ENCODE measurements around the gene SNTG2.

DNA sequence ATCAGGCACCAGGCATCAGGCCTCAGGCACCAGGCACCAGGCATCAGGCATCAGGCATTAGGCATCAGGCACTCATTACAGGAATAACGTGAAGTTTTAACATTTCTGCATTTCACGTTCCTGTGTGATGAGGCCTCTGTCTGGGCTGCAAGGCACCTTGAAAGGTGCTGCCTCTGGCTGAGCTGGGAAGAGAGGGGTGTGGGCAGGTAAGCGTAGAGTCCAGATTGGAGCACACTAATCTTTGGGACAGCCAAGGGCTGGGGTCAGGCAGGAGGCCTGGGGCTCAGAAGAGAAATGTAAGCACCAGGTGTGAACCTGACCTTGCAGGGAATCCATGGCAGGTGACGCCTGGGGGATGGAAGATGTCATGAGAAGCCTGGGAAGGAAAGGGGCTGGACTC is 25.3 kb upstream of the SNTG2 start:
- TF ChIP-seq, protein P1, sequence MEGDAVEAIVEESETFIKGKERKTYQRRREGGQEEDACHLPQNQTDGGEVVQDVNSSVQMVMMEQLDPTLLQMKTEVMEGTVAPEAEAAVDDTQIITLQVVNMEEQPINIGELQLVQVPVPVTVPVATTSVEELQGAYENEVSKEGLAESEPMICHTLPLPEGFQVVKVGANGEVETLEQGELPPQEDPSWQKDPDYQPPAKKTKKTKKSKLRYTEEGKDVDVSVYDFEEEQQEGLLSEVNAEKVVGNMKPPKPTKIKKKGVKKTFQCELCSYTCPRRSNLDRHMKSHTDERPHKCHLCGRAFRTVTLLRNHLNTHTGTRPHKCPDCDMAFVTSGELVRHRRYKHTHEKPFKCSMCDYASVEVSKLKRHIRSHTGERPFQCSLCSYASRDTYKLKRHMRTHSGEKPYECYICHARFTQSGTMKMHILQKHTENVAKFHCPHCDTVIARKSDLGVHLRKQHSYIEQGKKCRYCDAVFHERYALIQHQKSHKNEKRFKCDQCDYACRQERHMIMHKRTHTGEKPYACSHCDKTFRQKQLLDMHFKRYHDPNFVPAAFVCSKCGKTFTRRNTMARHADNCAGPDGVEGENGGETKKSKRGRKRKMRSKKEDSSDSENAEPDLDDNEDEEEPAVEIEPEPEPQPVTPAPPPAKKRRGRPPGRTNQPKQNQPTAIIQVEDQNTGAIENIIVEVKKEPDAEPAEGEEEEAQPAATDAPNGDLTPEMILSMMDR (IDR thresholded peaks at IDR 0.05): no peak
- TF ChIP-seq POLR2A (IDR thresholded peaks at IDR 0.05): no peak
